HEK293 (cell line): ENCODE results near the gene OR2S2.

Source experiments
- CTCF ChIA-PET: fragments of 350-600 bp; formaldehyde crosslinking; extraction: SDS; loops from one replicate; lab custom pipeline; 2021; ENCODE audit warnings: antibody characterized with exemption; lab: Yijun Ruan, JAX
- POLR2A ChIA-PET: fragments of 300-600 bp; formaldehyde crosslinking; extraction: SDS; loops from one replicate; lab custom pipeline; 2020; ENCODE audit warnings: antibody characterized with exemption, inconsistent platforms; lab: Yijun Ruan, JAX
- H3K27ac ChIP-seq: fragments of 200-500 bp; sonication (Bioruptor generic); 2 replicates; pipeline ENCODE4 v1.5.1; 2014; ENCODE audit warnings: low read depth, low read length, control low read depth, inconsistent platforms; ENCODE audit errors: extremely low read depth
- H3K36me3 ChIP-seq, 2 experiments: fragments of 200-500 bp in 1 of 2; sonication (Bioruptor generic) in 1 of 2; 1 replicate in 1 of 2; 2 replicates in 1 of 2; pipeline ENCODE4 v1.5.1; 2014 to 2017; ENCODE audit warnings: inconsistent platforms in 2 of 2, low read length in 2 of 2; ENCODE audit not compliant: control insufficient read depth in 2 of 2, insufficient read depth in 1 of 2
- H3K4me1 ChIP-seq: fragments of 200-500 bp; sonication (Bioruptor generic); 2 replicates; pipeline ENCODE4 v1.5.1; 2014; ENCODE audit warnings: mild to moderate bottlenecking, low read length, inconsistent platforms; ENCODE audit not compliant: control insufficient read depth, insufficient read depth
- H3K4me3 ChIP-seq: 2 replicates; pipeline ENCODE4 v1.5.1; 2011; ENCODE audit warnings: low read depth, mild to moderate bottlenecking, control low read depth, low read length, moderate library complexity
- H3K9me3 ChIP-seq: fragments of 200-500 bp; sonication (Bioruptor generic); 2 replicates; pipeline ENCODE4 v1.5.1; 2014; ENCODE audit warnings: low read depth, low read length, inconsistent platforms; ENCODE audit not compliant: control insufficient read depth, insufficient read depth
- BCL11A ChIP-seq: fragments of 450-650 bp; formaldehyde crosslinking; IDR thresholded peaks from 2 replicates; pipeline ENCODE4 v1.5.1; 2016; ENCODE audit warnings: low read depth, missing biosample characterization, missing genetic modification characterization
- EGR2 ChIP-seq: fragments of 450-650 bp; formaldehyde crosslinking; IDR thresholded peaks from 2 replicates; pipeline ENCODE4 v1.5.1; 2016; ENCODE audit warnings: low read depth, missing biosample characterization, missing genetic modification characterization
- PATZ1 ChIP-seq: fragments of 450-650 bp; formaldehyde crosslinking; IDR thresholded peaks from 2 replicates; pipeline ENCODE4 v1.5.1; 2016; ENCODE audit warnings: missing biosample characterization, missing genetic modification characterization
- PRDM4 ChIP-seq: fragments of 450-650 bp; formaldehyde crosslinking; IDR thresholded peaks from 2 replicates; pipeline ENCODE4 v1.5.1; 2017; ENCODE audit warnings: missing biosample characterization, missing genetic modification characterization
- TRIM28 ChIP-seq: IDR thresholded peaks from 2 replicates; pipeline ENCODE4 v1.6.1; 2011; ENCODE audit warnings: low read length, control low read depth, borderline replicate concordance
- TSHZ1 ChIP-seq: fragments of 450-650 bp; formaldehyde crosslinking; IDR thresholded peaks from 2 replicates; pipeline ENCODE4 v1.5.1; 2016; ENCODE audit warnings: missing biosample characterization, missing genetic modification characterization, borderline replicate concordance
- YY1 ChIP-seq: fragments of 450-650 bp; formaldehyde crosslinking; IDR thresholded peaks from 2 replicates; pipeline ENCODE4 v1.5.1; 2018; ENCODE audit warnings: missing biosample characterization, missing genetic modification characterization
- ZFP41 ChIP-seq: fragments of 450-650 bp; formaldehyde crosslinking; IDR thresholded peaks from 2 replicates; pipeline ENCODE4 v1.5.1; 2016; ENCODE audit warnings: missing biosample characterization, missing genetic modification characterization, borderline replicate concordance
- ZNF133 ChIP-seq: fragments of 450-650 bp; formaldehyde crosslinking; IDR thresholded peaks from 2 replicates; pipeline ENCODE4 v1.5.1; 2016; ENCODE audit warnings: missing biosample characterization, missing genetic modification characterization
- ZNF23 ChIP-seq: fragments of 450-650 bp; formaldehyde crosslinking; IDR thresholded peaks from 2 replicates; pipeline ENCODE4 v1.5.1; 2016; ENCODE audit warnings: missing biosample characterization, missing genetic modification characterization, borderline replicate concordance
- ZNF26 ChIP-seq: fragments of 450-650 bp; formaldehyde crosslinking; IDR thresholded peaks from 2 replicates; pipeline ENCODE4 v1.5.1; 2016; ENCODE audit warnings: missing biosample characterization, missing genetic modification characterization
- ZNF302 ChIP-seq: fragments of 450-650 bp; formaldehyde crosslinking; IDR thresholded peaks from 2 replicates; pipeline ENCODE4 v1.5.1; 2016; ENCODE audit warnings: missing biosample characterization, missing genetic modification characterization, low read depth
- ZNF354C ChIP-seq: fragments of 450-650 bp; formaldehyde crosslinking; IDR thresholded peaks from 2 replicates; pipeline ENCODE4 v1.5.1; 2016; ENCODE audit warnings: missing biosample characterization, missing genetic modification characterization, low read depth, borderline replicate concordance
- ZNF488 ChIP-seq: fragments of 450-650 bp; formaldehyde crosslinking; IDR thresholded peaks from 2 replicates; pipeline ENCODE4 v1.5.1; 2016; ENCODE audit warnings: missing biosample characterization, missing genetic modification characterization
- ZNF580 ChIP-seq: fragments of 450-650 bp; formaldehyde crosslinking; IDR thresholded peaks from 2 replicates; pipeline ENCODE4 v1.5.1; 2016; ENCODE audit warnings: missing biosample characterization, missing genetic modification characterization
- ZNF623 ChIP-seq: fragments of 450-650 bp; formaldehyde crosslinking; IDR thresholded peaks from 2 replicates; pipeline ENCODE4 v1.5.1; 2016; ENCODE audit warnings: missing biosample characterization, missing genetic modification characterization
- ZNF670 ChIP-seq: fragments of 450-650 bp; formaldehyde crosslinking; IDR thresholded peaks from 2 replicates; pipeline ENCODE4 v1.5.1; 2016; ENCODE audit warnings: missing biosample characterization, missing genetic modification characterization, low read depth

Gene OR2S2

GRCh38 chr9:35940458-35941407 is 17.2 kb downstream of the OR2S2 start (continued):
- no peak for TF ChIP-seq ZNF26 (tag by site-specific recombination)
- TF ChIP-seq PATZ1 (tag by site-specific recombination) = no peak
- no peak for TF ChIP-seq YY1 (tag by site-specific recombination)

- Histone ChIP-seq H3K36me3 (no peaks in the 10 kb centered on the region), H3K4me1 (no peaks in the 10 kb centered on the region)
- TF ChIP-seq ZNF302 (tag by site-specific recombination) (no peak), ZNF133 (tag by site-specific recombination) (no peak), ZFP41 (no peak), ZNF580 (no peak)
- TF ChIP-seq, all 188 proteins: peak for 0
- POLR2A ChIA-PET = interaction anchor here (1.1 kb wide), 1 partner anchor 251 kb away, joined by 3 read pairs; the partner anchor contains the start of gene CLTA
- CTCF ChIA-PET = interaction anchor here (0.6 to 2.1 kb wide), 9 partner anchors 15 to 150 kb away, joined by 3 to 10 read pairs (median 3); no protein-coding TSS in a partner anchor
- no peak overlapping the region for H3K27ac ChIP-seq
- H3K9me3 ChIP-seq = no peaks in the 10 kb centered on the region
- H3K4me3 ChIP-seq = no peak overlapping the region
Measured at GRCh38 chr9:35939679-35940250, 18.2 kb downstream of the OR2S2 start.

GRCh38 chr9:35938474-35939356 is 19.2 kb downstream of the OR2S2 start:
- Histone ChIP-seq H3K4me3 (no peak overlapping the region), H3K9me3 (no peaks in the 10 kb centered on the region), H3K4me1 (no peaks in the 10 kb centered on the region), H3K36me3 (no peaks in the 10 kb centered on the region), H3K27ac (no peak overlapping the region)
- CTCF ChIA-PET = interaction anchor here (1.1 to 8.7 kb wide), 4 partner anchors 7 to 148 kb away, joined by 3 to 46 read pairs (median 7); no protein-coding TSS in a partner anchor
- POLR2A ChIA-PET = interaction anchor here (1.1 kb wide), 1 partner anchor 252 kb away, joined by 3 read pairs; the partner anchor contains the start of gene CLTA
- TF ChIP-seq TRIM28 = no peak
- TF ChIP-seq ZNF488 (tag by site-specific recombination) = no peak
- no peak for TF ChIP-seq BCL11A (tag by site-specific recombination)
- no peak for TF ChIP-seq EGR2 (tag by site-specific recombination)
- TF ChIP-seq ZNF670 (tag by site-specific recombination) = no peak
- TF ChIP-seq ZNF354C = no peak
- TF ChIP-seq ZNF23 = no peak
- no peak for TF ChIP-seq TSHZ1
- TF ChIP-seq ZNF623 (tag by site-specific recombination) = no peak
- TF ChIP-seq PRDM4 (tag by site-specific recombination) = no peak
